Tibial artery (tissue), 4 donors: ENCODE results near the gene ARHGAP25.

Experiments used
- DNase-seq, 2 donors: peaks; one replicate each; pipeline ENCODE4 v3.0.0-alpha.2; 2019
- H3K27ac ChIP-seq, 2 donors: fragments of 200-600 bp; sonication (generic) in 1 of 2; 1 replicate in 1 of 2; 2 replicates in 1 of 2; pipeline ENCODE4 v1.5.1; 2018 to 2019; ENCODE audit warnings: mild to moderate bottlenecking in 1 of 2
- H3K27me3 ChIP-seq, 2 donors: fragments of 200-600 bp; sonication (generic) in 1 of 2; one replicate each; pipeline versions ENCODE4 v1.5.1 to v1.6.0; 2016 to 2019
- H3K36me3 ChIP-seq, 3 donors: fragments of 200-600 bp; sonication (generic) in 2 of 3; one replicate each; pipeline ENCODE4 v1.5.1; 2016 to 2019; ENCODE audit warnings: mild to moderate bottlenecking in 2 of 3
- H3K4me1 ChIP-seq, 4 donors: fragments of 200-600 bp; sonication (generic) in 2 of 4; 1 replicate in 3 of 4; 2 replicates in 1 of 4; pipeline ENCODE4 v1.5.1; 2016 to 2019
- H3K4me3 ChIP-seq, 2 donors: fragments of 200-600 bp; sonication (generic) in 1 of 2; 1 replicate in 1 of 2; 2 replicates in 1 of 2; pipeline ENCODE4 v1.5.1; 2018 to 2019; ENCODE audit warnings: mild to moderate bottlenecking in 2 of 2
- H3K9me3 ChIP-seq, 3 donors: fragments of 200-600 bp; sonication (generic) in 1 of 3; one replicate each; pipeline ENCODE4 v1.5.1; 2016 to 2019
- intact Hi-C: fragments of 100-400 bp; cut with DNase I; formaldehyde crosslinking; loops from one replicate; pipeline ENCODE4 v1.15.0; 2023; ENCODE audit warnings: low total_unique reads
- TF ChIP-seq, protein P1 (sequence below), 2 experiments: fragments of 200-600 bp in 1 of 2; fragments of 450-650 bp in 1 of 2; IDR thresholded peaks; one replicate each; pipeline ENCODE4 v1.5.1; 2017 to 2019; ENCODE audit warnings: antibody characterized with exemption in 2 of 2, mild to moderate bottlenecking in 1 of 2, moderate library complexity in 1 of 2

Gene ARHGAP25

DNA sequence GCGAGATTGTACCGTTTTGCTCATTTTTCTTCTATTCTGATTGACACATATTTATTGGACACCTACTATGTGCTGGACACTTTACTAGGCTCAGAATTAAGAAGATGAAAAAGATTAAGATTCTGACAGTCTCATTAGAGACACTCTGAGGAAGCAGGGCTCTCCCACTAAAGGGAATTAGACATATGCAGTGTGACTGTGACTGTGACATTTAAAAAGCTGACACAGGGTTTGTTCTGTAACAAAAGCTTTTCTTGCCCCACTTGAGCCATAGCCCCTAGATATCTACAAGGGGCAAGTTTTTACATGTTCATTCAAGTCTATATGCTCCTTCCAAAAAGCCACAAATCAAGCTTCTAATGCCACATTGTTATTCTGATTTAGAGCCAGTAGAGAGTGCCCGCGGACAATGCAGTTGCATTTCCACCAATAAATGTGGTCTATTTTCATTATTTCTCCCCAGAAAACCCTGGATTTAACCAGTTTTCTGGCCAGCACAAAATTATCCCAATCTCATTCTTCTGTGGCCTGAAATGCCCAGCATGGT, 9.8 kb downstream of the ARHGAP25 start:
- TF ChIP-seq, protein P1, sequence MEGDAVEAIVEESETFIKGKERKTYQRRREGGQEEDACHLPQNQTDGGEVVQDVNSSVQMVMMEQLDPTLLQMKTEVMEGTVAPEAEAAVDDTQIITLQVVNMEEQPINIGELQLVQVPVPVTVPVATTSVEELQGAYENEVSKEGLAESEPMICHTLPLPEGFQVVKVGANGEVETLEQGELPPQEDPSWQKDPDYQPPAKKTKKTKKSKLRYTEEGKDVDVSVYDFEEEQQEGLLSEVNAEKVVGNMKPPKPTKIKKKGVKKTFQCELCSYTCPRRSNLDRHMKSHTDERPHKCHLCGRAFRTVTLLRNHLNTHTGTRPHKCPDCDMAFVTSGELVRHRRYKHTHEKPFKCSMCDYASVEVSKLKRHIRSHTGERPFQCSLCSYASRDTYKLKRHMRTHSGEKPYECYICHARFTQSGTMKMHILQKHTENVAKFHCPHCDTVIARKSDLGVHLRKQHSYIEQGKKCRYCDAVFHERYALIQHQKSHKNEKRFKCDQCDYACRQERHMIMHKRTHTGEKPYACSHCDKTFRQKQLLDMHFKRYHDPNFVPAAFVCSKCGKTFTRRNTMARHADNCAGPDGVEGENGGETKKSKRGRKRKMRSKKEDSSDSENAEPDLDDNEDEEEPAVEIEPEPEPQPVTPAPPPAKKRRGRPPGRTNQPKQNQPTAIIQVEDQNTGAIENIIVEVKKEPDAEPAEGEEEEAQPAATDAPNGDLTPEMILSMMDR (IDR thresholded peaks at IDR 0.05): no peak
- no peak overlapping the region for H3K4me3 ChIP-seq
- intact Hi-C loops: no loop called here
- no peaks in the 10 kb centered on the region for H3K4me1 ChIP-seq
- no peak for DNase-seq
- no peak overlapping the region for H3K27ac ChIP-seq
- no peaks in the 10 kb centered on the region for H3K9me3 ChIP-seq
- H3K27me3 ChIP-seq: no peaks in the 10 kb centered on the region
- no peaks in the 10 kb centered on the region for H3K36me3 ChIP-seq

DNA sequence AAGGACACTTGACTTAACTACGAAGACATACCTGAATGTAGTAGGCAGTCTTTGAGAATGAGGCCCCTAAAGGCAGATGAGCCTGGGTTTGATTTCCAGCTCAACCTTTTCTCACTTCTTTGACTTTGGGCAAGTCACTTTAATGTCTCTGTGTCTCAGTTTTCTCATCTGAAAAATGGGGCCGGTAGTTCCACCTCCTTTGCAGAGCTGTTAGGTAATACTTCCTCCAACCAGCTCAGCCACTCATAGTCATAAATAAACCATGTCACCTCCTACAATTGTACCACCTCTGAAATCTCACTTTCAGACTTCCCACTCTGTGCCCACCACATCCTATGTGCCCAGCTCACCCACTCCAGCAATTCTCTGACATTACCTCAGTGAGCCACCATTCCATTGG, 10.4 kb downstream of the ARHGAP25 start:
- Histone ChIP-seq H3K36me3 (no peaks in the 10 kb centered on the region), H3K4me1 (no peaks in the 10 kb centered on the region), H3K27ac (no peak overlapping the region), H3K4me3 (no peak overlapping the region), H3K9me3 (no peaks in the 10 kb centered on the region), H3K27me3 (no peaks in the 10 kb centered on the region)
- TF ChIP-seq, protein P1 (IDR thresholded peaks at IDR 0.05): no peak
- DNase-seq: no peak
- intact Hi-C loops: no loop called here

DNA sequence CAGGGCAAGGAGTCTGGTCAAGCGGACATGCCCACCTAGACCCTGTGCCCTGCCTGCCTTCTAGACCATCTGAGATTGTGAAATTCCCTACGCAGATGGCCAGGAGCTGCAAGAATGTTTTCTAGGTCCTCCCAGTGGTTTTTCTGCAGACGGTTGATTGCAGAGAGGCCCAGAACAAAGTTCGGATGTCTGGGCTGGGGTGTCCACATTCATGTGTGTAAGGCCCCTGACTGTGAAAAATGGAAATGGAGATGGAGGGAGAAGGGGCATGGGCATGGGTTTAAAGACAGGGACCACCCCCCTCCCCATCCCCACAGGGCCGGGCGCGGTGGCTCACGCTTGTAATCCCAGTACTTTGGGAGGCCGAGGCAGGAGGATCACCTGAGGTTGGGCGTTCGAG, 11.8 kb downstream of the ARHGAP25 start:
- TF ChIP-seq, protein P1 (IDR thresholded peaks at IDR 0.05): no peak
- no peaks in the 10 kb centered on the region for H3K27me3 ChIP-seq
- intact Hi-C loops: no loop called here
- H3K9me3 ChIP-seq: no peaks in the 10 kb centered on the region
- H3K36me3 ChIP-seq: no peaks in the 10 kb centered on the region
- H3K4me3 ChIP-seq: no peak overlapping the region
- no peak overlapping the region for H3K27ac ChIP-seq
- no peaks in the 10 kb centered on the region for H3K4me1 ChIP-seq
- no peak for DNase-seq

DNA sequence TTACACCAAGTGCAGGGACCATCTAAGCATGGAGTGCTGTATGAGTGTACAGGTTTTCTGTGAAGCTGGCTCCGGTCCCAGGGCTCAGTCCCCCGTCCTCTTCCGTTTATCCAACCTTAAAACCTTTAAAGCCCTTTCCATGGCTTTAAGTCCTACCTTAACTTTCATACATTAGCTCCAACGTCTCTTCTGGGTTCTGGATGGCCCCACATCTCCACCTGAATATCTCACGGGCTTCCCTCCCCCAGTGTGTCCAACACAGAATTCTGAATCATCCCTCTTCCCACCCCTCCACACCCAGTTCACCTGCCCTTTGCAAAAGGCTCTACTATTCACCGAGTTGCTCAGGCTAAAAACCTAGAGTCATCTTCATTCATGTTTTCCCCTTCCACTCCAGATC, 12.8 kb downstream of the ARHGAP25 start:
- Histone ChIP-seq H3K9me3 (no peaks in the 10 kb centered on the region), H3K36me3 (no peaks in the 10 kb centered on the region), H3K27me3 (no peaks in the 10 kb centered on the region), H3K4me3 (no peak overlapping the region), H3K4me1 (peaks cover 0 to 7% (median 1%) of the 10 kb centered on the region in 4 donors), H3K27ac (no peak overlapping the region)
- intact Hi-C loops: no loop called here
- DNase-seq: no peak
- TF ChIP-seq, protein P1 (IDR thresholded peaks at IDR 0.05): no peak

DNA sequence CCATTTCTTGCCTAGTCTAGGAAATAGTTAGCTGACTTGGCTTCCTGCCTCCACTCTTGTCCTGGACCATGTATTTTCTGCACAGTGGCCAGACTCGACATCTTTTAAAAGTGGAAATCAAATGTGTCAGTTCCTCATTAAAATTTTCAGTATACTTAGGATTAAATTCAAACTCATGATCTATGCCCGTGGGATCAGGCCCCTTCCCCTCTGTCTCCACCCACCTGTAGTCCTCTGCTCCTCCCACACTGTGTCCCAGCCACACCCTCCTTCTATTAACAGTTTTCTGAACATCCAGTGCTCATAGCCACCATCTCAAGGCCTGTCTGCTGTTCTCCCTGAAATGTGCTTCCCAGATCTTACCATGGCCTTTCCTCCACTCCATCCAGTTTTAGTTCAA, 13.3 kb downstream of the ARHGAP25 start:
- no peaks in the 10 kb centered on the region for H3K36me3 ChIP-seq
- TF ChIP-seq, protein P1 (IDR thresholded peaks at IDR 0.05): no peak

DNA sequence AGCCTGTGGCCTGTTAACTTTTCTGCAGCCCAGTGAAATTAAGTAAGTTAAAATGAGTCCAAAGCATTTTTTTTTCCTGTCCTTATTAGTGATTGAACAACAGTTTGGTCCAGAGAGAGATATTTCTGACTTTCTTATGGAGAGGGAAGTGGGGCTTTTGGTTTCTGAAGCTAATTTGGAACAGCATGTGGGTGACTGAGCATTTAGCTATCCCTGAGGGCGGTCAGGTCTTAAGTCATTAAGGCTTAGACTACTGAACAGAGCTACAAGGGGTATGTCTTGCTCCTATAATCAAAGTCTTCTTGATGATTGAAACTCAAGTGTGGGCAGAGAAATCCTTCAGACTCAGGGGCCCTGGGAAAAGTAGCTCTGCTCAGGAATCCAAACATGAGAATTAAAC, 14.0 kb downstream of the ARHGAP25 start:
- no peak for DNase-seq
- Histone ChIP-seq H3K4me3 (no peak overlapping the region), H3K4me1 (peaks cover 0 to 8% (median 1%) of the 10 kb centered on the region in 4 donors), H3K9me3 (no peaks in the 10 kb centered on the region), H3K27me3 (no peaks in the 10 kb centered on the region), H3K36me3 (no peaks in the 10 kb centered on the region), H3K27ac (no peak overlapping the region)
- intact Hi-C loops: no loop called here
- TF ChIP-seq, protein P1 (IDR thresholded peaks at IDR 0.05): no peak

More for the DNA sequence above, 13.3 kb downstream of the ARHGAP25 start:
- intact Hi-C loops: no loop called here
- no peak overlapping the region for H3K27ac ChIP-seq
- DNase-seq: no peak
- no peaks in the 10 kb centered on the region for H3K9me3 ChIP-seq
- H3K4me3 ChIP-seq: no peak overlapping the region
- peaks cover 0 to 8% (median 1%) of the 10 kb centered on the region in 4 donors for H3K4me1 ChIP-seq
- H3K27me3 ChIP-seq: no peaks in the 10 kb centered on the region
